PFSK-1 (cell line): ENCODE measurements around the gene SLC38A8.

ENCODE experiments used
- FOXP2 ChIP-seq: optimal IDR thresholded peaks from 2 replicates; pipeline ENCODE3; 2011; ENCODE audit warnings: borderline replicate concordance, control low read depth, inconsistent platforms; ENCODE audit not compliant: insufficient read depth; ENCODE audit errors: extremely low read length, extremely low read depth
- POLR2AphosphoS5 ChIP-seq: IDR thresholded peaks from 2 replicates; pipeline ENCODE4 v1.6.1; 2012; ENCODE audit warnings: low read depth, mild to moderate bottlenecking, control low read depth, low read length, moderate library complexity
- SIN3A ChIP-seq: IDR thresholded peaks from 2 replicates; pipeline ENCODE4 v1.6.1; 2012; ENCODE audit warnings: mild to moderate bottlenecking, low read length, moderate library complexity, borderline replicate concordance; ENCODE audit not compliant: insufficient read depth
- TAF1 ChIP-seq: IDR thresholded peaks from 2 replicates; pipeline ENCODE4 v1.6.1; 2012; ENCODE audit warnings: low read length, control low read depth, borderline replicate concordance; ENCODE audit not compliant: insufficient read depth
- TF ChIP-seq, protein P1 (sequence below), 2 experiments: IDR thresholded peaks; 2 replicates each; pipeline versions ENCODE4 v1.6.1 to v1.8.0; 2011 to 2012; ENCODE audit warnings: low read depth in 2 of 2, low read length in 2 of 2, control low read depth in 1 of 2, inconsistent platforms in 1 of 2, mild to moderate bottlenecking in 1 of 2, moderate library complexity in 1 of 2; ENCODE audit not compliant: insufficient read depth in 1 of 2

SLC38A8 gene

DNA sequence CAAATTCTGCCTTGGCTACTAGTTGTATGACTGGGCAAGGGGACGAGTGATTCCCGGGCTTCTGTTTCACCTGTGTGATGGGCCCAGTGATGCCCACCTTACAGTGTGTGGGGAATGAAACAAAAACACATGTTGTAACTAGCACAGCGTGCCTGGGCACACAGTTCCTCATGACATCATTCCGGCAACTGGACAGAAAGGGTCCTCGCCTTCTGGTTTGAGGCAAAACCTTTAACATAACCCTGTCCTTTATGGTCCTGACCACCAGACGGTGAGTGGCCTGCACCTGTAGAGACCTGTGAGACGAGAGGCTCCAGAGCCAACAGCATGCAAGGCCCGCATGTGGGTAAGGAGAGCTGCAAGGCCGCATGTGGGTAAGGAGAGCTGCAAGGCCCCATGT, 7.7 kb upstream of the SLC38A8 start:
- TF ChIP-seq FOXP2 = no peak
- TF ChIP-seq SIN3A = no peak
- TF ChIP-seq POLR2AphosphoS5 = no peak
- no peak for TF ChIP-seq TAF1
- TF ChIP-seq, protein P1, sequence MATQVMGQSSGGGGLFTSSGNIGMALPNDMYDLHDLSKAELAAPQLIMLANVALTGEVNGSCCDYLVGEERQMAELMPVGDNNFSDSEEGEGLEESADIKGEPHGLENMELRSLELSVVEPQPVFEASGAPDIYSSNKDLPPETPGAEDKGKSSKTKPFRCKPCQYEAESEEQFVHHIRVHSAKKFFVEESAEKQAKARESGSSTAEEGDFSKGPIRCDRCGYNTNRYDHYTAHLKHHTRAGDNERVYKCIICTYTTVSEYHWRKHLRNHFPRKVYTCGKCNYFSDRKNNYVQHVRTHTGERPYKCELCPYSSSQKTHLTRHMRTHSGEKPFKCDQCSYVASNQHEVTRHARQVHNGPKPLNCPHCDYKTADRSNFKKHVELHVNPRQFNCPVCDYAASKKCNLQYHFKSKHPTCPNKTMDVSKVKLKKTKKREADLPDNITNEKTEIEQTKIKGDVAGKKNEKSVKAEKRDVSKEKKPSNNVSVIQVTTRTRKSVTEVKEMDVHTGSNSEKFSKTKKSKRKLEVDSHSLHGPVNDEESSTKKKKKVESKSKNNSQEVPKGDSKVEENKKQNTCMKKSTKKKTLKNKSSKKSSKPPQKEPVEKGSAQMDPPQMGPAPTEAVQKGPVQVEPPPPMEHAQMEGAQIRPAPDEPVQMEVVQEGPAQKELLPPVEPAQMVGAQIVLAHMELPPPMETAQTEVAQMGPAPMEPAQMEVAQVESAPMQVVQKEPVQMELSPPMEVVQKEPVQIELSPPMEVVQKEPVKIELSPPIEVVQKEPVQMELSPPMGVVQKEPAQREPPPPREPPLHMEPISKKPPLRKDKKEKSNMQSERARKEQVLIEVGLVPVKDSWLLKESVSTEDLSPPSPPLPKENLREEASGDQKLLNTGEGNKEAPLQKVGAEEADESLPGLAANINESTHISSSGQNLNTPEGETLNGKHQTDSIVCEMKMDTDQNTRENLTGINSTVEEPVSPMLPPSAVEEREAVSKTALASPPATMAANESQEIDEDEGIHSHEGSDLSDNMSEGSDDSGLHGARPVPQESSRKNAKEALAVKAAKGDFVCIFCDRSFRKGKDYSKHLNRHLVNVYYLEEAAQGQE (IDR thresholded peaks at IDR 0.05; ENCODE audit: insufficient read depth in 1 of 2, low read depth in 2 of 2, low read length in 2 of 2) = no peak

DNA sequence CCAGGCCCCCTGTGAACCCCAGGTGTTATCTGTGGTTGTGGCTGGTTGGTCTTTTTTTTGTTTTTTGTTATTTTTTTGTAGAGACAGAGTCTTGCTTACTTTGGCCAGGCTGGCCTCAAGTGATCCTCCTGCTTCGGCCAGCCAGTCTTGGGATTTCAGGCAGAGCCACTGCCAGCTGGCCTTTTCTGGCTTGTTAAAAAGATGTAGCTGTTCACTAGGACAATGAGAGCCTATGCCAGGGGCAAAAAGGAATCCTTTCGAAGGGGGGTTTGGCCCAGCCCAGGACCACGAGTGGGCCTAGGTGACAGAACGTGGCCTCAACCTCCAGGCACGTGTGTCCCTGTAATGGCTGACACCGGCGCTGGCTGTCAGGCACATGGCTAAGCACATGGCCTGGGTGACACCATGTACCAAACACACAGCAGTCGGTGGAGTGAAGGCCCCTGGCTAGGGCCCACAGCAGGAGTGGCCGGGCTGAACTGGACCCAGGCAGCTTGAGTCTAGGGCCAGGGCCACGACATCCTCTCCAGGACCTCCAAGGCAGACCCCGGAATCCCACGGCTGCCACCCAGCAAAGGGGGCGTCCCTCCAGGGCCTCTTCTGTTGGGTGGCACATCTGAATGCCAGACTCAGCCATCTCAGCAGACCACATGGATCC, 6.9 kb upstream of the SLC38A8 start:
- no peak for TF ChIP-seq TAF1
- TF ChIP-seq SIN3A = no peak
- TF ChIP-seq FOXP2 = no peak
- TF ChIP-seq, protein P1 (IDR thresholded peaks at IDR 0.05; ENCODE audit: insufficient read depth in 1 of 2, low read depth in 2 of 2, low read length in 2 of 2) = no peak
- no peak for TF ChIP-seq POLR2AphosphoS5

DNA sequence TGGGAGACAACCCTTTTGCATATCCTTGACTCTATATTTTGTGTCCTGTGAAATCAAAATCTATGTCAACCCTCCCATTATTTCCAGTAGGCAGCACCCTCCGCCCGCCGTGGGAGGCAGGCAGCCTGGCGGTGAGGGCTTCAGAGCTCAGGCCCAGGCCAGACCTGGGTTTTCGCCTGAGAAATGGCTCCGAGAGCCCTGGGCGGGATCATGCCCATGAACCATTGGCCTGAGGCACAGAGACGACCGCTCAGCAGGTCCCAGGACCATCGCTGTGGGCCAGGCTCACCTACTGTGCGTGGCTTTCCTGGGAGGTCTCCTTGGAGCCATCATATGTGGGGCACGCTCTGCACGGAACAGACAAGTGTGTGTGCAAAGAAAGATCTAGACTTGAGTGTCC, 6.3 kb upstream of the SLC38A8 start:
- TF ChIP-seq POLR2AphosphoS5 (no peak), SIN3A (no peak), TAF1 (no peak), FOXP2 (no peak)
- TF ChIP-seq, protein P1 (IDR thresholded peaks at IDR 0.05; ENCODE audit: insufficient read depth in 1 of 2, low read depth in 2 of 2, low read length in 2 of 2) = no peak

DNA sequence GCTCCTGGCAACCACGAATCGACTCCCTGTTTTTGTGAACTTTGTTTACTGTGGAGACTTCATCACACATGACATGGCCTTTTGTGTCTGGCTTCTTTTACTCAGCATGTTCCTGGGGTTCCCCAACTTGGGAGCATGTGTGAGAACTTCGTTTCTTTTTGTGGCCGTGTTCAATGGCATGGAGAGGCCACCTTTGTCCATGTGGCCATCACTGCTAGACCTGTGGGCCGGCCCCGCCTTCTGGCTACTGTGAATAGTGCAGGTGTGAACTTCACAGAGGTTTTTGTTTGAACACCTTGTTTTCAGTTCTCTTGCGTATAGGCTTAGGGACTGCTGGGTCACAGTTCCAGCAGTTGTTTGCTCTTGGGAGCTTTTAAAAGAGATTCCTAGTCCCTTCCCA, 5.7 kb upstream of the SLC38A8 start:
- TF ChIP-seq POLR2AphosphoS5 (no peak), SIN3A (no peak), FOXP2 (no peak)
- TF ChIP-seq, protein P1 (IDR thresholded peaks at IDR 0.05; ENCODE audit: insufficient read depth in 1 of 2, low read depth in 2 of 2, low read length in 2 of 2) = no peak

DNA sequence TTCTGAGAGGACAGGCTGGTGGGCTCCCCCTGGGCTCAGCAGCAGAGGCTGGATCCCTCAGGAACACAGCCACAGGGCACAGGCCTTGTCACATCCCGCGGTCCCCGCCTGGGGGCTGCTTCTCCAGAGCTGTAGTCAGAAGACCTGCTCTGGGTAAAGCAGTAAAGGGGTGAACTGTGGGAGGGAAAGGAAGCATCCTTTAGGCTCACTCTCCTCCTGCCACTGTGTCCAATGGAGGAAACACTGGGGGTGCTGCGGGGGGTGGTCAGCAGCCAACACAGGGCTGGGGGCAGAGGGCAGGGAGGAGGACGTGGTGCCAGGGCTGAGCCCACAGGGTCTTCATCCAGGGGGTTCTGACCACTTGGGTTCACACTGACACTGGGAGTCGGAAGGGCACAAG, 5.0 kb upstream of the SLC38A8 start:
- TF ChIP-seq, protein P1 (IDR thresholded peaks at IDR 0.05; ENCODE audit: insufficient read depth in 1 of 2, low read depth in 2 of 2, low read length in 2 of 2) = no peak
- TF ChIP-seq SIN3A = no peak
- no peak for TF ChIP-seq POLR2AphosphoS5
- no peak for TF ChIP-seq TAF1
- TF ChIP-seq FOXP2 = no peak
